ENCODE results near the gene ZNF521.

- TF ChIP-seq CTCF (conservative IDR thresholded peaks at IDR 0.05; ENCODE audit: low read depth, low read length) (no peak), EZH2 (IDR thresholded peaks at IDR 0.05; ENCODE audit: borderline replicate concordance, low read depth, low read length, poor library complexity, severe bottlenecking) (no peak)
Observed at GRCh38 chr18:25392192-25392591, 40.2 kb upstream of the ZNF521 start.
